Ovary (tissue), 9 donors: ENCODE results near the gene TSPAN32. TPM values are rescaled to one million over a fixed set of nuclear protein-coding genes. Genes with fewer than 3 reads are reported as not detected.

Source experiments
- DNase-seq, 5 donors: peaks; one replicate each; pipeline ENCODE4 v3.0.0-alpha.2; 2019 to 2020
- H3K27ac ChIP-seq, 2 donors: fragments of 200-600 bp; one replicate each; pipeline versions ENCODE4 v1.5.1 to v1.8.0; 2019 to 2022
- H3K27me3 ChIP-seq: fragments of 200-600 bp; one replicate; pipeline ENCODE4 v1.8.0; 2022
- H3K36me3 ChIP-seq: fragments of 200-600 bp; sonication (generic); one replicate; pipeline ENCODE4 v1.5.1; 2019
- H3K4me1 ChIP-seq: one replicate; pipeline ENCODE4 v1.8.1; 2013; ENCODE audit warnings: mild to moderate bottlenecking, moderate library complexity; ENCODE audit not compliant: insufficient read depth
- H3K4me3 ChIP-seq: fragments of 200-600 bp; sonication (generic); one replicate; pipeline ENCODE4 v1.5.1; 2017
- H3K9me3 ChIP-seq, 2 donors: fragments of 200-600 bp in 1 of 2; sonication (generic) in 1 of 2; one replicate each; pipeline versions ENCODE4 v1.5.1 to v1.8.1; 2013 to 2019; ENCODE audit warnings: mild to moderate bottlenecking in 1 of 2, moderate library complexity in 1 of 2
- EP300 ChIP-seq: sonication (generic); formaldehyde crosslinking; IDR thresholded peaks from one replicate; pipeline ENCODE4 v1.6.1; 2017; ENCODE audit warnings: antibody characterized with exemption
- POLR2A ChIP-seq: fragments of 450-650 bp; IDR thresholded peaks from one replicate; pipeline ENCODE4 v1.6.1; 2017; ENCODE audit warnings: antibody characterized with exemption, mild to moderate bottlenecking, moderate library complexity
- WGBS, 3 donors: extraction: QIAGEN DNeasy Blood & Tissue Kit in 1 of 3; methylation state at CpG; one replicate each; pipeline versions ENCODE4 v1.1.5 to v1.1.7; 2013 to 2017; 5-methylcytosine and 5-hydroxymethylcytosine counted together
- intact Hi-C, 4 donors: fragments of 100-400 bp; cut with DNase I; formaldehyde crosslinking; loops; one replicate each; pipeline versions ENCODE4 v1.11.0 to v1.15.1; 2022 to 2023
- polyA plus RNA-seq, 2 donors: library from polyadenylated mRNA; stranded (reverse); fragments of 200-250 nt in 1 of 2; fragments of 350-450 nt in 1 of 2; fragmentation: Illumina TruSeq in 1 of 2; extraction: RNeasy Lipid Tissue Mini Kit (QIAGEN cat#74804) in 1 of 2; gene quantifications; one replicate each; pipeline ENCODE4 v1.2.3, GENCODE V29; 2013 to 2014
- total RNA-seq, 7 donors: library from RNA; depleted of rRNA in 2 of 7; stranded (reverse); fragments of >200 nt in 2 of 7; fragmentation: NEBNext Ultra II Directional in 3 of 7; extraction: Animal tissue kit (Norgen Biotek cat#: 25700) in 3 of 7; gene quantifications; one replicate each; pipeline versions ENCODE4 v1.1.0 to v1.2.4, GENCODE V29; 2016 to 2023
- TF ChIP-seq, protein P1 (sequence below), 3 donors: fragments of 450-650 bp in 2 of 3; fragments of 200-600 bp in 1 of 3; IDR thresholded peaks; one replicate each; pipeline versions ENCODE4 v1.5.1 to v1.8.0; 2016 to 2022; ENCODE audit warnings: antibody characterized with exemption in 3 of 3, mild to moderate bottlenecking in 1 of 3
- donor health status: DM: no; HTN: no; CAD: no; lungs with moderate emphysema.
- donor health status: DM: no; HTN: no; CAD: no.
- donor health status: Bipolar disorder and iron deficiency.
- donor health status: DM: yes; HTN: yes; CAD: no.
- donor health status: DM: no; HTN: no; CAD: no.
- donor health status: DM: yes; HTN: yes; CAD: no.

Gene TSPAN32
- total and polyA plus RNA-seq, 9 donors, result 0.63 to 3.9 (median 1.3) TPM; not detected in 2

DNA sequence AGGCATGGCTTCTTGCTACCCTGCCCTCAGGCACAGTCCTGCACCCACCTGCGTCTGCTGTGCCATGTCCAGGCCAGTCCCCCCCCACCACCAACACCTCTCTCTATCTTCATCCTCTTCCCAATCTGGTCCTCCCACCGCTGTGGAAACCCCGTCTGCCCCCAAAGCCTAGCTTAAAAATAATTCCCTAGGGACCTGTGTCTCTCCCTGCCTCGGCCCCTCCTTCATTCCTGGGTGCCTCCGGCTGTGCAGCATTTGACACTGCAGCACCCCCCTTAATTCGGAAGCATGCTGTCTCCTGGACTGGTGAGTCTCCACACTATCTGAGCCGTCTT is 28.9 kb upstream of the TSPAN32 start:
- H3K36me3 ChIP-seq, result no peaks in the 10 kb centered on the region
- H3K4me1 ChIP-seq, result peaks cover 10% of the 10 kb centered on the region
- H3K27me3 ChIP-seq, result peaks cover 4% of the 10 kb centered on the region
- peak in 2 of 5 donors; percentile 10 to 13 for DNase-seq
- H3K9me3 ChIP-seq, result no peaks in the 10 kb centered on the region
- H3K27ac ChIP-seq, result no peak overlapping the region
- 85 to 92% (median 85%) methylated on average over 7 of the region's 7 CpGs for WGBS, 3 donors
- TF ChIP-seq, protein P1, sequence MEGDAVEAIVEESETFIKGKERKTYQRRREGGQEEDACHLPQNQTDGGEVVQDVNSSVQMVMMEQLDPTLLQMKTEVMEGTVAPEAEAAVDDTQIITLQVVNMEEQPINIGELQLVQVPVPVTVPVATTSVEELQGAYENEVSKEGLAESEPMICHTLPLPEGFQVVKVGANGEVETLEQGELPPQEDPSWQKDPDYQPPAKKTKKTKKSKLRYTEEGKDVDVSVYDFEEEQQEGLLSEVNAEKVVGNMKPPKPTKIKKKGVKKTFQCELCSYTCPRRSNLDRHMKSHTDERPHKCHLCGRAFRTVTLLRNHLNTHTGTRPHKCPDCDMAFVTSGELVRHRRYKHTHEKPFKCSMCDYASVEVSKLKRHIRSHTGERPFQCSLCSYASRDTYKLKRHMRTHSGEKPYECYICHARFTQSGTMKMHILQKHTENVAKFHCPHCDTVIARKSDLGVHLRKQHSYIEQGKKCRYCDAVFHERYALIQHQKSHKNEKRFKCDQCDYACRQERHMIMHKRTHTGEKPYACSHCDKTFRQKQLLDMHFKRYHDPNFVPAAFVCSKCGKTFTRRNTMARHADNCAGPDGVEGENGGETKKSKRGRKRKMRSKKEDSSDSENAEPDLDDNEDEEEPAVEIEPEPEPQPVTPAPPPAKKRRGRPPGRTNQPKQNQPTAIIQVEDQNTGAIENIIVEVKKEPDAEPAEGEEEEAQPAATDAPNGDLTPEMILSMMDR (IDR thresholded peaks at IDR 0.05), result no peak
- TF ChIP-seq POLR2A (no peak), EP300 (no peak)
- intact Hi-C loops, result no loop called here
- H3K4me3 ChIP-seq, result no peak overlapping the region

DNA sequence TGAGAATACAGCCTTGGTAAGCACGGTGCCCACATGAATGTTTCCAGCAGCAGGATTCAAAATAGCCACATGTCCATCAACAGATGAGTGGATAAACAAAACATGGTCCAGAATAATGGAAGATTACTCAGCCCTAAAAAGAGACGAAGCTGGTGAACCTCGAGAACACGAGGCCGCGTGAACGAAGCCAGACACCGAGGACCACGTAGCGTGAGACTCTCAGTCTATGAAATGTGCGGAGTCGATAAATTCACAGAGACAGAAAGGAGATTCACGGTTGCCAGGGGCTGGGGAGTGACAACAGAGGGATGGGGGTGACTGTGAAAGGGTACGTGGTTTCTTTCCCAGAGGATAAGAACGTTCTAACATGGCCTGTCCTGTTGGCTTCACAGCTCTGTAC is 28.5 kb upstream of the TSPAN32 start:
- 87 to 90% (median 89%) methylated on average over 15 of the region's 15 CpGs for WGBS, 3 donors
- Histone ChIP-seq H3K4me1 (peaks cover 11% of the 10 kb centered on the region), H3K4me3 (no peak overlapping the region), H3K9me3 (no peaks in the 10 kb centered on the region), H3K36me3 (no peaks in the 10 kb centered on the region), H3K27ac (no peak overlapping the region), H3K27me3 (peaks cover 4% of the 10 kb centered on the region)
- TF ChIP-seq EP300, result no peak
- TF ChIP-seq, protein P1 (IDR thresholded peaks at IDR 0.05), result no peak
- TF ChIP-seq POLR2A, result no peak
- peak in 1 of 5 donors; percentile 4 for DNase-seq
- intact Hi-C loops, result no loop called here

DNA sequence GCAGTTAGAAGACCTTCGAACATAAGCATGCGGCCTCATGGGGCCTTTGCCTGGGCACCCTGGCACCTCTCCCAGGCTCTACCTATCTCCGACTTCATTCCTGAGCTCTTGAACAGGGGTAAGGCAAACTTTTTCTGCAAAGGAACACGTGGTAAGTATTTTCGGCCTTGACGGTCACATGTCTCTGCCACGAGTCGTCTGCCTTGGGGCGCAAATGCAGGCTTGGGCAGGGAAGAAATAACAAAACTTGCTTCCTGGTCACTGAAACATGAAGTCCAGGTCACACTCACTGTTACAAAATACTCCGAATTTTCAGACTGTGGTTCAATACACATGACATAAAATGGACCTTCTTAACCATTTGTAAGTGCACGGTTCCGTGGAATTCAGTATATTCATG is 28.0 kb upstream of the TSPAN32 start:
- Histone ChIP-seq H3K27me3 (peaks cover 4% of the 10 kb centered on the region), H3K27ac (no peak overlapping the region), H3K4me3 (no peak overlapping the region), H3K36me3 (no peaks in the 10 kb centered on the region), H3K4me1 (peaks cover 11% of the 10 kb centered on the region), H3K9me3 (no peaks in the 10 kb centered on the region)
- DNase-seq, result peak in 1 of 5 donors; percentile 2
- intact Hi-C loops, result no loop called here
- WGBS, 3 donors, result 78 to 88% (median 78%) methylated on average over 12 of the region's 12 CpGs
- TF ChIP-seq, protein P1 (IDR thresholded peaks at IDR 0.05), result no peak
- TF ChIP-seq EP300 (no peak), POLR2A (no peak)

DNA sequence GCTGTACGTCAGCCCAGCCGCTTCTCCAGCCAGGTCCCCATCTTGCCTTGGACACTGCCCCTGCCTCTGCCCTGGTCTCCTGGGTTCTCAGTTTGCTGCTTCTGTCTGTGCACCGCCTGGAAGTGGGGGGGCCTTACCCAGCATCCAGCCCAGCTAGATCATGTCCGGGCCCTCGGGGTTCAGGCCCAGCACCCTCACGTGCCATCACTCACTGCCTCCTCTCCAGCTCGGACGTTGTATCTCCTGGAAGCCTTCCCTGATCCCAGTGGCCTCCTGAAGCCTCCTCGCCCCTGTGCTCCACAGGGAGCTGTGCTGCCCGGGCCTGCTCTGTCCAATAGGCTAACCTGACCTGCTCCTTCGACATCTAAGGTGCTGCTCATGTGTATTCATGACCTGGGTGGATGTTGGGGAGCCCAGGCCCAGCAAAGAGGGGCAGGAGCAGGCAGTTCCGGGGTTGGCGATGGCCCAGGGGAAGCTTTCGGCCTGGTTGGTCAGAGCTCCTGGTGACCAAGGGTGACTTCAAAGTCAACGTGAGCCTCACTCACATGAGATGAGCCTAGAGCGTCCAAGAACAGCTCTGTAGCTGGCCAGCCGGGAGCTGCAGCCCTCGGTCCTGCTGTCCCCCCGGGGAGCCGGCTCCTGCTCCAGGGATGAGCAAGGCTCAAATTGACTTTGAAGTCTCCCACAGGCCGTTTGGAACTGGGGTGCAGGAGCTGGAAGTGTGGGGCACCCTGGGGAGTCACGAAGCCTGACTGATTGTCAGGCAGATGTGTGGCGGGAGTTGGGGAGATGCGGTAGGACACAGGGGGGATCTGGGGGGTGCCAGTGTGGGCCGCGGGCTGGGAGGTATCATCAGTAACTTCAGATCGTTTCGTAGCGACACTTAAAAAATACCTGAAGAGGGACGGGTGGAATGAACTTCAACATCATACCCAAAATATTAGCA is 26.2 kb upstream of the TSPAN32 start:
- 92% methylated on average over 30 of the region's 30 CpGs for WGBS, 3 donors
- Histone ChIP-seq H3K27me3 (peaks cover 4% of the 10 kb centered on the region), H3K27ac (no peak overlapping the region), H3K4me3 (no peak overlapping the region), H3K36me3 (no peaks in the 10 kb centered on the region), H3K9me3 (no peaks in the 10 kb centered on the region), H3K4me1 (peaks cover 9% of the 10 kb centered on the region)
- TF ChIP-seq POLR2A, result no peak
- TF ChIP-seq, protein P1 (IDR thresholded peaks at IDR 0.05), result no peak
- TF ChIP-seq EP300, result no peak
- intact Hi-C loops, result no loop called here
- DNase-seq, result peak in 3 of 5 donors; percentile 8 to 24 (median 8)
